Stomach (tissue), 9 donors: ENCODE measurements around the gene ARHGAP22. TPM values are rescaled to one million over a fixed set of nuclear protein-coding genes. Genes with fewer than 3 reads are reported as not detected.

ENCODE experiments used
- DNase-seq, 2 donors: peaks; one replicate each; pipeline versions ENCODE4 v3.0.0 to v3.0.0-alpha.2; 2013 to 2019
- H3K27ac ChIP-seq, 5 donors: fragments of 200-600 bp in 4 of 5; sonication (generic) in 4 of 5; one replicate each; pipeline ENCODE4 v1.5.1; 2013 to 2019; ENCODE audit warnings: mild to moderate bottlenecking in 1 of 5, moderate library complexity in 1 of 5
- H3K27me3 ChIP-seq, 3 donors: fragments of 200-600 bp; sonication (generic); one replicate each; pipeline ENCODE4 v1.5.1; 2017 to 2019; ENCODE audit warnings: mixed run types in 1 of 3
- H3K36me3 ChIP-seq, 4 donors: fragments of 200-600 bp; sonication (generic); 1 replicate in 3 of 4; 2 replicates in 1 of 4; pipeline ENCODE4 v1.5.1; 2016 to 2019
- H3K4me1 ChIP-seq, 4 donors: fragments of 200-600 bp; sonication (generic); one replicate each; pipeline ENCODE4 v1.5.1; 2016 to 2019
- H3K4me3 ChIP-seq, 4 donors: fragments of 200-600 bp; sonication (generic) in 3 of 4; one replicate each; pipeline ENCODE4 v1.5.1; 2016 to 2019; ENCODE audit warnings: mild to moderate bottlenecking in 1 of 4
- H3K9me3 ChIP-seq, 4 donors: fragments of 200-600 bp; sonication (generic); one replicate each; pipeline ENCODE4 v1.5.1; 2016 to 2019
- EP300 ChIP-seq: sonication (generic); formaldehyde crosslinking; IDR thresholded peaks from one replicate; pipeline ENCODE4 v1.6.1; 2017; ENCODE audit warnings: antibody characterized with exemption
- POLR2A ChIP-seq, 4 donors: fragments of 450-650 bp; IDR thresholded peaks; one replicate each; pipeline ENCODE4 v1.6.1; 2016; ENCODE audit warnings: antibody characterized with exemption in 4 of 4, control low read depth in 2 of 4, mild to moderate bottlenecking in 1 of 4, moderate library complexity in 1 of 4
- POLR2AphosphoS5 ChIP-seq, 3 donors: sonication (generic); formaldehyde crosslinking; IDR thresholded peaks; one replicate each; pipeline ENCODE4 v1.6.1; 2016; ENCODE audit warnings: antibody characterized with exemption in 3 of 3
- WGBS, 5 donors: extraction: QIAGEN DNeasy Blood & Tissue Kit in 3 of 5; methylation state at CpG; one replicate each; pipeline versions ENCODE4 v1.1.5 to v1.1.7; 2013 to 2018; 5-methylcytosine and 5-hydroxymethylcytosine counted together
- intact Hi-C: fragments of 100-400 bp; cut with DNase I; formaldehyde crosslinking; loops from one replicate; pipeline ENCODE4 v1.15.1; 2023; ENCODE audit warnings: low total_unique reads
- polyA plus RNA-seq, 3 donors: library from polyadenylated mRNA; stranded (reverse); fragments of 200-250 nt; gene quantifications; one replicate each; pipeline ENCODE4 v1.2.3, GENCODE V29; 2013
- total RNA-seq, 5 donors: library from RNA; depleted of rRNA; stranded (reverse); fragments of >200 nt; gene quantifications; one replicate each; pipeline versions ENCODE4 v1.1.0 to v1.2.3, GENCODE V29; 2014 to 2016
- TF ChIP-seq, protein P1 (sequence below), 7 experiments: fragments of 450-650 bp in 4 of 7; fragments of 200-600 bp in 3 of 7; sonication (generic) in 3 of 7; IDR thresholded peaks; one replicate each; pipeline ENCODE4 v1.5.1; 2016 to 2019; ENCODE audit warnings: antibody characterized with exemption in 7 of 7, control low read depth in 2 of 7, mild to moderate bottlenecking in 1 of 7
- donor health status: healthy with polysubstance abuse.
- donor health status: Bipolar disorder and iron deficiency.
- donor health status: healthy.

The ARHGAP22 gene
- total and polyA plus RNA-seq, 8 donors: 1.3 to 28.6 (median 2.2) TPM; not detected in 1

DNA sequence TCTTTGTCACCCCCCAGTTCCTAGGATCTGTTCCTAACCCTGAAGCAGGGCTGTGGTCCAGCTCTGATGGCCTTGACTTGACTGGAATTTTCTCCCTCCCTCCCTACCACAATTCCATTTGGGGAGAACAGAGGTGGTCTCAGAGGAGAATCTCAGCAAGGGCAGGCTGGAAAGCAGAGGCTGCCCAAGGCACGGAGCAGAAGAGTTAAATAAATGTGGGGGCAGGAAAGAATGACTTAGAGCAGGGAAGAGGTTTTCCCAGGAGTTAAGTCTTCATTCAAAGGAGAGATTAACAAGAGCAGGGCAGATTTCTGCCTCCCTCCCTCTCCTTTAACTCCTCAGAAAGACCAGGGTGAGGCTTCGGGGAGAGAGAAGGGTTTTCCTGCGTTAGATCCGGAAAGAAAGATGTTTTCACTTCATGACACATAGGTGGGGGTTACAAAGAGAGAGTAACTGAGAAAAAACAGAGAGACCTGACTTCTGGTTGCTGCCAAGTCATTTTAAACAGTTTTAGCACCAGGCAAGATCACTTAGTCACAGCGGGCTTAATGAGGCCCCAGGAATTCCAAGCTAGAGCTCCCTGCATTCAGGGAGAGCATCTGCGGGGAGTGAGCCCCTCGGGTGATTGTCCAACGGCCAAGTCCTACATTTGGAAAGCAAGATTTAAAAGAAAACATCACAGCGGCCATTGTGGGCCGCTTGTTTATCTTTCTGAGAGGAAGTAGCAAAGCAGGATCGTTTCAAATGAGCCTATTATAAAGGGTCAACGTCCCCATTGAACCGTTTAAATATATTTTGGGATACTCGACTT is 78.7 kb downstream of the ARHGAP22 start:
- Histone ChIP-seq H3K27ac (peak overlapping the region in 2 of 5 donors; percentile 69 to 71), H3K4me1 (peaks cover 11 to 32% (median 19%) of the 10 kb centered on the region in 4 donors), H3K36me3 (no peaks in the 10 kb centered on the region), H3K4me3 (no peak overlapping the region), H3K9me3 (no peaks in the 10 kb centered on the region), H3K27me3 (peaks cover 0 to 37% (median 27%) of the 10 kb centered on the region in 3 donors)
- 20 to 25% (median 22%) methylated on average over 14 of the region's 14 CpGs for WGBS, 5 donors
- TF ChIP-seq EP300 (no peak), POLR2AphosphoS5 (IDR thresholded peaks at IDR 0.05) (peak in 1 of 3 donors; percentile 37)
- DNase-seq: peak; percentile 8 to 58
- intact Hi-C loops: no loop called here

DNA sequence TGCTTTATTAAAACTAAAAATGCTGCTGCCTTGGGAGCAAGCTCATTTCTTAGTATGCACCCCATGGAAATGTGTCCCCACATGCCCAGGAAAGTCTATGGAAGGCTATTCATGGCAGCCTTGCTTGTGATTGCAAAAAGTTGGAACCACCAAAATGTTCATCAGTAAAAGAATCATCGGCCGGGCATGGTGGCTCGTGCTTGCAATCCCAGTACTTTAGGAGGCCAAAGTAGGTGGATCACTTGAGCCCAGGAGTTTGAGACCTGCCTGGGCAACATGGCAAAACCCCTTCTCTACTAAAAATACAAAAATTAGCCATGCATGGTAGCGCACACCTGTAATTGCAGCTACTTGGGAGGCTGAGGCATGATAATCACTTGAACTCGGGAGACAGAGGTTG is 79.8 kb downstream of the ARHGAP22 start:
- 93 to 97% (median 95%) methylated on average over 5 of the region's 5 CpGs for WGBS, 5 donors
- H3K27me3 ChIP-seq: peaks cover 0 to 40% (median 27%) of the 10 kb centered on the region in 3 donors
- no peak for TF ChIP-seq EP300
- TF ChIP-seq, protein P1, sequence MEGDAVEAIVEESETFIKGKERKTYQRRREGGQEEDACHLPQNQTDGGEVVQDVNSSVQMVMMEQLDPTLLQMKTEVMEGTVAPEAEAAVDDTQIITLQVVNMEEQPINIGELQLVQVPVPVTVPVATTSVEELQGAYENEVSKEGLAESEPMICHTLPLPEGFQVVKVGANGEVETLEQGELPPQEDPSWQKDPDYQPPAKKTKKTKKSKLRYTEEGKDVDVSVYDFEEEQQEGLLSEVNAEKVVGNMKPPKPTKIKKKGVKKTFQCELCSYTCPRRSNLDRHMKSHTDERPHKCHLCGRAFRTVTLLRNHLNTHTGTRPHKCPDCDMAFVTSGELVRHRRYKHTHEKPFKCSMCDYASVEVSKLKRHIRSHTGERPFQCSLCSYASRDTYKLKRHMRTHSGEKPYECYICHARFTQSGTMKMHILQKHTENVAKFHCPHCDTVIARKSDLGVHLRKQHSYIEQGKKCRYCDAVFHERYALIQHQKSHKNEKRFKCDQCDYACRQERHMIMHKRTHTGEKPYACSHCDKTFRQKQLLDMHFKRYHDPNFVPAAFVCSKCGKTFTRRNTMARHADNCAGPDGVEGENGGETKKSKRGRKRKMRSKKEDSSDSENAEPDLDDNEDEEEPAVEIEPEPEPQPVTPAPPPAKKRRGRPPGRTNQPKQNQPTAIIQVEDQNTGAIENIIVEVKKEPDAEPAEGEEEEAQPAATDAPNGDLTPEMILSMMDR (IDR thresholded peaks at IDR 0.05): no peak
- peak in 1 of 2 donors; percentile 1 for DNase-seq
- H3K36me3 ChIP-seq: no peaks in the 10 kb centered on the region
- H3K27ac ChIP-seq: peak overlapping the region in 1 of 5 donors; percentile 69
- intact Hi-C loops: no loop called here
- peaks cover 11 to 32% (median 19%) of the 10 kb centered on the region in 4 donors for H3K4me1 ChIP-seq
- H3K4me3 ChIP-seq: no peak overlapping the region
- H3K9me3 ChIP-seq: no peaks in the 10 kb centered on the region

DNA sequence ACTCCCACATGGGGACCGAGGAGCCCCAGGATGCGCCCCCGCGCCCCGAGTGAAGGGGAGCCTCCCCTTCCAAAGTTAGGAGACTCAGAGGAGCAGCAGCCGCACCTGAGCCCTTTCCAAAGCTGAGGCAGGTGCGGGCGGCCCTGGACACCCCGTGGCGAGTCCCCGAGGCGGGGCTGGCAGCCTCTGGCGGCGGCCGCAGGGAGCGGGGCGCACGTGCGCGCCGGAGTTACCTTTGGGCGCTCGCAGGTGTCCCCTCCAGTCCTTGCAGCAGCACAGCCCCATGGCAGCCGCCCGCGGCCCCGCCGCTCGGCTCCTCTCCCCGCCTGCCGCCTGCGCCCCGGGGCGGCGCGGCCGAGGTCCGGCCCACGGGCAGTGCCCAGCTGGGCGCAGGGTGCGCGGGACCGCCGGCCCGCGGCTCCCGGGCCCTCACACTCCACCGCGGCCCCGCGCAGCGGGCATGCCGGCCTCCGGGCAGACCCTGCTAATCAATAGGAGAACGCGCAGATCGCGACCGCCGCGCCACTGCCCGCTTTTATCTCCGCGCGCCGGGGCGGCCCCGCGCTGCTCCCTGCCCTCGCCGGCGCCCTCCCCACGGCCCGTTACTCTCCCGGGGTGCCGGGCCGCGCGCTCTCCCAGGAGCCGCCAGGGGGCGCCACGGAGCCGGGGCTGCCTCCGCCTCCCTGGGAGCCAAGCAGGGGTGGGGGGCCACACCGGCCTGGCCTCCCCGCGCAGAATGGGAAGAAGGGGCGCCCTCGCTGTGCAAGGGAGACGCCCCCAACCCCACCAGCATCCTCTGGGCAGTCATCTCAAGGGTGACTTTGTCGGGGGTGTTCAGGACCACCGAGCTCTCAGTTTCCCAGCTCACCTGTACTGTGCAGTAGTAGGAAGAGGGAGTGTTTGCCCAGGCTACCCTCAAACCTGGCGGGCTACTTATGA is 80.8 kb downstream of the ARHGAP22 start:
- TF ChIP-seq EP300 (no peak), POLR2A (IDR thresholded peaks at IDR 0.05) (no peak), POLR2AphosphoS5 (IDR thresholded peaks at IDR 0.05) (no peak)
- TF ChIP-seq, protein P1 (IDR thresholded peaks at IDR 0.05): no peak
- intact Hi-C loops: no loop called here
- Histone ChIP-seq H3K27ac (peak overlapping the region in 2 of 5 donors; percentile 28 to 76), H3K4me3 (peak overlapping the region; percentile 47 to 55 (median 52)), H3K4me1 (peaks cover 11 to 32% (median 19%) of the 10 kb centered on the region in 4 donors), H3K27me3 (peaks cover 0 to 40% (median 27%) of the 10 kb centered on the region in 3 donors), H3K9me3 (no peaks in the 10 kb centered on the region), H3K36me3 (no peaks in the 10 kb centered on the region)
- DNase-seq: peak; percentile 21 to 54
- WGBS, 5 donors: 5 to 23% (median 7%) methylated on average over 16 to 93 of the region's 93 CpGs

DNA sequence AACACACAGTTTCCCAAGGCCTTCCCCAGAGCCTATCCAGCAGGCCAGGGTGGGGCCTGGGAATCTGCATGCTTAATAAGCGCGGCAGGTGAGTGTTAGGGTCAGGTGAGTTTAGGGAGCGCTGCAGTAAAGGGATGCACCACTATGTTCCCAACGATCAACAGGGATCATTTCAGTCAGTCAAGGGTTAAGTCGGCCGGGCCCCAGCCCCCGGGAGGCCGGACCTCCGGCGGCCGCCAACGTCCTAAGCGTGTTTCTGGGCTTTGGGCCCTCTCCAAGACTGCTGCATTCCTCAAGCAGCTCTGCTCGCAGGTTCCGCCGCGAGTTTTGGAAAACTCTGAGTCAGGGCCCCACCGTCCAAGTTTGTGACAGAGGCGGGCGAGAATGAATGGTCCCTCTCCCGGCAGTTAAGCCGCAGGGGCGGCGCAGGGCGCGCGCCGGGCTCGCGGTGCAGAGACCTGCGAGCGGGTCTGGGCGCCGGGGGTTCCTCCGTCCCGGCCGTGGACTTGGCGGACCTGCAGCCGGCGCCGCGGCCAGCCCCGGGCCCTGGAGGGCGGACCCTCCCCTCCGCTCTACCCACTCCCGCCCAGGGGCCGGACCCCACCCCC is 81.6 kb downstream of the ARHGAP22 start:
- Histone ChIP-seq H3K27ac (peak overlapping the region in 2 of 5 donors; percentile 28 to 76), H3K4me1 (peaks cover 11 to 37% (median 22%) of the 10 kb centered on the region in 4 donors), H3K36me3 (no peaks in the 10 kb centered on the region), H3K27me3 (peaks cover 0 to 40% (median 27%) of the 10 kb centered on the region in 3 donors), H3K4me3 (peak overlapping the region; percentile 47 to 55 (median 52)), H3K9me3 (no peaks in the 10 kb centered on the region)
- DNase-seq: peak; percentile 24 to 92
- 2 to 5% (median 3%) methylated on average over 19 to 47 of the region's 47 CpGs; no CpG with 5 or more reads in 1 of the 5 donors for WGBS, 5 donors
- peak in 2 of 3 donors; percentile 17 to 43 for TF ChIP-seq POLR2AphosphoS5 (IDR thresholded peaks at IDR 0.05)
- TF ChIP-seq, protein P1 (IDR thresholded peaks at IDR 0.05): no peak
- intact Hi-C loops: no loop called here
